DND-41 (cell line): ENCODE results near the gene ARX.

Experiments used
- CTCF ChIP-seq: IDR thresholded peaks from 2 replicates; pipeline ENCODE4 v1.5.1; 2012; ENCODE audit warnings: borderline replicate concordance, low read length, moderate library complexity, mild to moderate bottlenecking; ENCODE audit not compliant: poor library complexity, severe bottlenecking; ENCODE audit errors: extremely low read depth
- EZH2 ChIP-seq: IDR thresholded peaks from 3 replicates; pipeline ENCODE4 v1.6.1; 2012; ENCODE audit warnings: borderline replicate concordance, low read depth, mild to moderate bottlenecking, moderate library complexity, low read length, inconsistent platforms; ENCODE audit not compliant: severe bottlenecking

DNA sequence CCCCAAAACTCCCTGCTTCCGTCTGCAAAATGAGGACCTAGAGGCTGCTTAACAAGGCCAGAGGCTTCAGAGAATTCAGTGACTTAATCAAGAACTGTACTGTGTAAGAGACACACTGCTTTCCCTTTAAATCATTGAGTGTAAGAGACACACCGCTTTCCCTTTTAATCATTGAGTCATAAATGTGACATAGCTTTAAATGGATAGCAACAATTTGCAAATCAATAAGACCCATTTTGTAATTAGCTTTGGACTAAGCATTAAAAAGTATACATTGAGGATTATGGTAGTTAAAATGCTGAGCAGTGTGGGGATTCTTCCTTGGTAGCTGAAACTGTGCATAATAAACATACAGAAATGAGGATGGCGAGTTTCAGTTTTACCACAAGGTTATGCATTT, 31.8 kb downstream of the ARX start:
- TF ChIP-seq CTCF (no peak), EZH2 (no peak)
